ENCODE results near the gene PNPLA8.

The PNPLA8 gene

DNA sequence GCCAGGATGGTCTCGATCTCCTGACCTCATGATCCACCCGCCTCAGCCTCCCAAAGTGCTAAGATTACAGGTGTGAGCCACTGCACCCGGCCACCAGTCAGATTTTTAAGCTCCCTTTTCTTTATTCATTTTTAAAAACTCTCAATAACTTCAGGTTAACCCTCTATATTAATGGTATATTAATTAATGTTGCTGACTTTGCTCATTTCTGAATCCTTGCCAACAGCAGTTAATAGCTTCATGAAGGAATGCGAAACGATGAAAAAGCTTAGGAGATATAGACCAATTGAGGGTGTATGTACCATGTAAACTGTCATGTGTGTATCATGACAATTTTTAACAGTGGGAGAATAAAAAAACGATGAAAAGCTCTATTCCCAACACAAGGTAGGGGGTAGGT, 27.5 kb downstream of the PNPLA8 start:
- H3K9ac ChIP-seq (ENCODE audit: low read length): no peak overlapping the region
- peaks cover 14% of the 10 kb centered on the region for H3K4me1 ChIP-seq (ENCODE audit: control insufficient read depth, insufficient read depth, low read length)
- DNase-seq (ENCODE audit: low read depth): no peak
- no peak overlapping the region for H3K4me3 ChIP-seq (ENCODE audit: low read length)
- no peaks in the 10 kb centered on the region for H3K9me3 ChIP-seq (ENCODE audit: control insufficient read depth, low read length)
- H3K36me3 ChIP-seq (ENCODE audit: control insufficient read depth, insufficient read depth, low read length, severe bottlenecking): peaks cover 66% of the 10 kb centered on the region
- no peaks in the 10 kb centered on the region for H3K27me3 ChIP-seq (replicated peaks; ENCODE audit: control insufficient read depth, insufficient read depth, low read length)

DNA sequence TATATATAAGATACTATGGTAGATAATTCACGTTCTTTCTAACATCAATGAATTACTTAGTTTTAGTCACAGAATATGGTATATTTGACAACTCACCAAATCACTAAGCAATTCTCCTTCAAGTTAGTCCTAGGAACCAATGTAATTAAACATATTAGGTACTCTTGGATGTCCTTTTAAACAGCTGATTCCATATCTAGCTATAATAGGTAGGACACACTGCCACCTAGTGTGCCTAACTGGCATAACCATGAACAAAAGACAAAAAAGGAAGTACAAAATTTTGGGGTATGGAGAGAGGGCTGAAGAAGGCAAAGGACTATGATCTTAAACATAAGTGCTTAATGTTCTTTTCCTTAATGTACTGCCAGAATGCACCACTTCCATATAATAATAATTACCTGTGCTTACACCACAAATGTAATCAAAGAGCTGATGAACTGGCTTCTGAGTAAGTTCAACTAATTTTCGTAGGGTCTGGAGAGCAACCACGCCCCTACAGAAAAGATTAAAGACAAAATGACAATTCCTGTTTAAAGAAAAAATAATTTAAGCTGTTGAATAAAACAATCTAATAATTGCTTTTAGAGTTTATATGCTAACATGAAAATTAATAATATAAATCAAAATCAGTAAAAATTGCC, 28.7 kb downstream of the PNPLA8 start:
- H3K4me3 ChIP-seq (ENCODE audit: low read length): no peak overlapping the region
- no peaks in the 10 kb centered on the region for H3K27me3 ChIP-seq (replicated peaks; ENCODE audit: control insufficient read depth, insufficient read depth, low read length)
- no peaks in the 10 kb centered on the region for H3K9me3 ChIP-seq (ENCODE audit: control insufficient read depth, low read length)
- H3K9ac ChIP-seq (ENCODE audit: low read length): no peak overlapping the region
- H3K36me3 ChIP-seq (ENCODE audit: control insufficient read depth, insufficient read depth, low read length, severe bottlenecking): peaks cover 67% of the 10 kb centered on the region
- DNase-seq (ENCODE audit: low read depth): peak; percentile 83
- H3K4me1 ChIP-seq (ENCODE audit: control insufficient read depth, insufficient read depth, low read length): peaks cover 9% of the 10 kb centered on the region

DNA sequence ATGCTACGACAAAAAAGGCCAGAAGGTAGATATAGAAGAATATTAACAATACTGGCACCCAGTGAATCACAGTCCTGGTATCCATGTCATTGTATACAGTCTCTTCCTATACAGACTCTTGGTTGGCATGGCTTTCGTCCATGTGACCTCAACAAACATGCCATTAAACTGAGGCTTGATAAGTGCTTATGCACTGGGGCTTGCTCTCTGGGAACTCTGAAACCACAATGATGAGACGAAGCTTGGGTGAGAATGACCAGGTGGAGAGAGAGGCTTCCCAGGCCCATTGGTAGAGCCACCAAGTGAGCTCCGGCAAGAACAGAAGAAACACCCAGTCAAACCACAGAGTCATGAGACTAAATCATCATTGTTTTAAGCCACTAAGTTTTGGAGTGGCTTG, 33.2 kb downstream of the PNPLA8 start:
- Histone ChIP-seq H3K27me3 (replicated peaks; ENCODE audit: control insufficient read depth, insufficient read depth, low read length) (no peaks in the 10 kb centered on the region), H3K36me3 (ENCODE audit: control insufficient read depth, insufficient read depth, low read length, severe bottlenecking) (peaks cover 69% of the 10 kb centered on the region), H3K4me3 (ENCODE audit: low read length) (no peak overlapping the region), H3K9ac (ENCODE audit: low read length) (no peak overlapping the region), H3K9me3 (ENCODE audit: control insufficient read depth, low read length) (no peaks in the 10 kb centered on the region), H3K4me1 (ENCODE audit: control insufficient read depth, insufficient read depth, low read length) (no peaks in the 10 kb centered on the region)
- DNase-seq (ENCODE audit: low read depth): no peak

DNA sequence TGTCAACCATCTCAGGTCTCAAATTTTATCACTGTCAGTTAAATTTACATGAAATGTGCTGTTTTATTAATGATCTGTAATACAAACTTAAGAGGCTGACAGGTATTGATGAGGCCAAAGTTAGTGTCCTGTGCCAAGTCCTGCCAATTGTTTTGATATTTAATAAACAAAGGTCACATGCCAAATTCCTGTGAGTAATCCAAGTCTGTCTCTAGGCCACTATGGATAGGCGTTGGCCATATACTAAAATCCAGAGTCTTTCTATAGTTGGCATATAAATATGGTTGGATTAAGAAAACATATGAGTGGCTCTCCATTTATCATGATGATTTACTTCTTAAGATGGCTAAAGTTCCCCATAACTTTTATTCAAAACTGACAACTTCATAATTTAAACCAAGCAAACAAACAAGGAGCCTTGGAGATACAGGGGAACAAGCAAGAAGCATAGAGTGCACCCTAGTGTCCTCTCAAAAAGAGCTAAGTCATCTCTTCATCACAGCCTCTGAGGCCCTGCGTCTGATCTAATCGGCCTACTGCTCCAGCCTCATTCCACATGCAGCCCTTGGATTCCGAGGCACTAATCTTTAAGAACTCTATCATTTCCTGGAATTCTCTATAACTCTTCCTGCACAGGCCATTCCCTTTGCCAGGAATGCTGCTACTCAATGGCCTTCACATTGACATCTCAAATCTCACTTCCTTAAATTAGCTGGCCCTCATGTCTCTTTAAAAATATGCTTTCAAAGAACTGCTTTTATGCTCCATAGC, 37.0 kb downstream of the PNPLA8 start:
- H3K9ac ChIP-seq (ENCODE audit: low read length): no peak overlapping the region
- H3K4me3 ChIP-seq (ENCODE audit: low read length): no peak overlapping the region
- no peak for DNase-seq (ENCODE audit: low read depth)

DNA sequence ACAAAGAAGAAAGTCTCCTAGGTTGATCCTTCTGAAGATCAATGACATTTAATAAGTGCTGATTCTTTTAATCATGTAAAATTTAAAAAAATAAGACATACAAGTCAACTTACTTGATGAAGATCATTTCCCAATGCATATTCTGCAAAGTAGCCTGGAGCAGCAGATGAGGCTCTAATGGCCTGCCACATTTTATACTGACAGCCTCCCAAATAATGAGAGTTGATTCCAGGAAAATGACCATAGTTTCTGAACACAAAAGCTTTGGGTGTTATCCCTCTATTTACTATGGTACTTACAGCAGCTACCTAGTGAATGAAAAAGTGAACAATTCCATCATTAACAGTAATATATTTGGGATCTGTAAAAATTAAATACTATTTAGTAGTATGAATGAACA, 38.3 kb downstream of the PNPLA8 start:
- no peak overlapping the region for H3K4me3 ChIP-seq (ENCODE audit: low read length)
- peaks cover 58% of the 10 kb centered on the region for H3K36me3 ChIP-seq (ENCODE audit: control insufficient read depth, insufficient read depth, low read length, severe bottlenecking)
- no peak for DNase-seq (ENCODE audit: low read depth)
- H3K9ac ChIP-seq (ENCODE audit: low read length): no peak overlapping the region
- H3K4me1 ChIP-seq (ENCODE audit: control insufficient read depth, insufficient read depth, low read length): peaks cover 11% of the 10 kb centered on the region
- H3K9me3 ChIP-seq (ENCODE audit: control insufficient read depth, low read length): no peaks in the 10 kb centered on the region
- no peaks in the 10 kb centered on the region for H3K27me3 ChIP-seq (replicated peaks; ENCODE audit: control insufficient read depth, insufficient read depth, low read length)

More for the DNA sequence above, 37.0 kb downstream of the PNPLA8 start:
- H3K4me1 ChIP-seq (ENCODE audit: control insufficient read depth, insufficient read depth, low read length): peaks cover 11% of the 10 kb centered on the region
- H3K9me3 ChIP-seq (ENCODE audit: control insufficient read depth, low read length): no peaks in the 10 kb centered on the region
- H3K36me3 ChIP-seq (ENCODE audit: control insufficient read depth, insufficient read depth, low read length, severe bottlenecking): peaks cover 57% of the 10 kb centered on the region
- H3K27me3 ChIP-seq (replicated peaks; ENCODE audit: control insufficient read depth, insufficient read depth, low read length): no peaks in the 10 kb centered on the region

DNA sequence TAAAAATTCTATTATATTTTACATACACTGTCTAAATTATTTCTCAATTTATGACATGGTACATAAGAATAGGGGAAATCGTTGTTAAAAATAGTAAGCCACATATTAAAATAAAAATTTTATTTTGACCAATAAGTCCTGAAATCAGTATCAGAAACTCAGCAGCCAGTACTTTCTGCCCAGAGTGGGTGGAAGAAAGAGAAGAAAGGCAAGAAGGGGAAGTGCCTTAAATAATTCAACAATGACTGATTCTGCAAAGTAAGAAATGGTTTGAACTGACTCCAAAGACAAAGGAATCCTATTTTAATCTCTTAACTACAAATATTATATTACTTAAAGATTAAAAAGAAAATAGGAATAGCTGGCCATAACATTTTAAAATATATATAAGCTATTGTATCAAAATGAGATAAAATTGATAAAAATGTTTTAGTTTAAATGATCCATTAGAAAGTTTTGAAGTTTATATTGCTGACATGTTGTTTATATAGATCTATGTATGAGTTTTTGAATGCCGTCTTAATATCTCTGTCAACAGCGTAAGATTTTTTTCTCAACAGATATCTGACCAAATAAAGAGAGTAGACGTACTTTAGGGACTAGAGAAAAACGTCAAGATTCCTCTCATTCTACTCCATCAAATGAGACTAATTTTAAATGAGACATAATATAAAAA, 39.5 kb downstream of the PNPLA8 start:
- no peak overlapping the region for H3K4me3 ChIP-seq (ENCODE audit: low read length)
- H3K9me3 ChIP-seq (ENCODE audit: control insufficient read depth, low read length): no peaks in the 10 kb centered on the region
- DNase-seq (ENCODE audit: low read depth): peak; percentile 58
- H3K27me3 ChIP-seq (replicated peaks; ENCODE audit: control insufficient read depth, insufficient read depth, low read length): no peaks in the 10 kb centered on the region
- H3K36me3 ChIP-seq (ENCODE audit: control insufficient read depth, insufficient read depth, low read length, severe bottlenecking): peaks cover 57% of the 10 kb centered on the region
- peaks cover 11% of the 10 kb centered on the region for H3K4me1 ChIP-seq (ENCODE audit: control insufficient read depth, insufficient read depth, low read length)
- H3K9ac ChIP-seq (ENCODE audit: low read length): no peak overlapping the region

DNA sequence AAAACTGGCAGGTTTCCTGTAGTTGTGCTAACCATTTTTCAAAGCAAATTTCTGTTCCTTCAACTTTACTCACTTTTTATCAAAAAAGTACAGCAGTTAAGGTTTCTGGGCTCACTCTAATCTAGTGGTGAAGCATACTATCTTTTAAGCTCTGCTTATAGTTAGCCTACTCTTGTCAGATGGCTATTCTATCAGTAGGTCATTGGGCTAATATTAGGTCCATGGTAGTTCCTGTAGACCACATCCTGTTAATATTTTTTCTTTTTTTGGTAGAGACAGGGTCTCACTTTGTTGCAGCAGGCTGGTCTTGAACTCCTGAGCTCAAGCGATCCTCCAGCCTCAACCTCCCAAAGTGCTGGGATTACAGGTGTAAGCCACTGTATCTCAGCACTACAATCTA, 41.8 kb downstream of the PNPLA8 start:
- DNase-seq (ENCODE audit: low read depth): no peak
- Histone ChIP-seq H3K27me3 (replicated peaks; ENCODE audit: control insufficient read depth, insufficient read depth, low read length) (no peaks in the 10 kb centered on the region), H3K4me3 (ENCODE audit: low read length) (no peak overlapping the region), H3K36me3 (ENCODE audit: control insufficient read depth, insufficient read depth, low read length, severe bottlenecking) (peaks cover 55% of the 10 kb centered on the region), H3K4me1 (ENCODE audit: control insufficient read depth, insufficient read depth, low read length) (peaks cover 11% of the 10 kb centered on the region), H3K9me3 (ENCODE audit: control insufficient read depth, low read length) (no peaks in the 10 kb centered on the region), H3K9ac (ENCODE audit: low read length) (no peak overlapping the region)

DNA sequence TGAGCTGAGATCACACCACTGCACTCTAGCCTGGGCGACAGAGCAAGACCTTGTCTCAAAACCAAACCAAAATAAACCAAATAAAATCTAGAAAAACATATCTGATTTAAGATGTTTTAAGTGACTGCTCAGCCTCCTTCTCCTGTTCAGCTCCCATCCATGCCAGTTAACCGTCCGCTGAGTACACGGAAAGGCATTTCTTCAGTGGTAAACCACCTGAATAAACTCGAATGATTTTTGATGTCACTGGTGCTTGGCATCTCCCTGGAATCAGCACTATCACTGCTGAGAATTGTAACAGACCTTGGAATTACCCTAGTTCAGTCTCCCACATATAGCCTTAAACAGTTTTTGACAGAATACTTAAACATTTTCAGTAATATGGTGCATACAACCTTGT, 45.6 kb downstream of the PNPLA8 start:
- Histone ChIP-seq H3K9ac (ENCODE audit: low read length) (no peak overlapping the region), H3K4me1 (ENCODE audit: control insufficient read depth, insufficient read depth, low read length) (no peaks in the 10 kb centered on the region), H3K4me3 (ENCODE audit: low read length) (no peak overlapping the region), H3K27me3 (replicated peaks; ENCODE audit: control insufficient read depth, insufficient read depth, low read length) (no peaks in the 10 kb centered on the region), H3K36me3 (ENCODE audit: control insufficient read depth, insufficient read depth, low read length, severe bottlenecking) (peaks cover 61% of the 10 kb centered on the region), H3K9me3 (ENCODE audit: control insufficient read depth, low read length) (no peaks in the 10 kb centered on the region)
- DNase-seq (ENCODE audit: low read depth): no peak

DNA sequence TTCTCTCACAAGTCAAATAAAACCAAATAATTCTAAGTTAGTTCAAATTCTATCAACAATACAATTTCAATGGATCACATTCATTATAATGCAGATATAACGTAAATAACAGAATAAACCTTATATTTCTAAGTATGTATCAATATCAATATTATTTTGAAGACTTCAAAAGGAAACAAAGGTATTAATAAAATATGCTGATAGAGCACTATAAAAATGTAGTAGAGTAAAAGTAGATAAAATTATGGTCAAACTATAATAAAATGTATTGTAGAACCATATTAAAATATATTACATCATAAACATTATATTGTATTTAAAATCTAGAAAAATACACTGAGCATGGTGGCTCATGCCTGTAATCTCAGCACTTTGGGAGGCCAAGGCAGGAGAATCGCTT, 46.2 kb downstream of the PNPLA8 start:
- no peak overlapping the region for H3K9ac ChIP-seq (ENCODE audit: low read length)

DNA sequence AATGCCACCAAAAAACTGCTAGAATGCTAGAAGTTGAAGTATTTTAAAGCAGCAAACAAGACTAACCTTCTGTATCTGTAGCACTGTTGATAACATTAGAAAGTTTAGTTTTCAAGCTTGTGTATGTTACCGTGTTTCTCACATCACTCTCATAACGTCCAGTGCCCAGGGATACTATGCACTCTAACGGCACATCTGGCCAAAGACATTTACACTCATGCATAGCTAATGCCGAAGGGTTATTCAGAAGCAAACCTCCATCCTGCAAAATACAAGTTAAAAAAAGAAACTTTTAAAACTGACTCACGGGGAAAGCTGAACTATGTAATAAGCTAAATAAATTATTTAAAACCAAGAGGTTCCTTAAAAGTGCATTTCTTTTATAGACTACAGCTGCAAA, 46.8 kb downstream of the PNPLA8 start:
- DNase-seq (ENCODE audit: low read depth): no peak
- no peak overlapping the region for H3K4me3 ChIP-seq (ENCODE audit: low read length)
- H3K27me3 ChIP-seq (replicated peaks; ENCODE audit: control insufficient read depth, insufficient read depth, low read length): no peaks in the 10 kb centered on the region
- no peaks in the 10 kb centered on the region for H3K9me3 ChIP-seq (ENCODE audit: control insufficient read depth, low read length)
- no peaks in the 10 kb centered on the region for H3K4me1 ChIP-seq (ENCODE audit: control insufficient read depth, insufficient read depth, low read length)
- no peak overlapping the region for H3K9ac ChIP-seq (ENCODE audit: low read length)
- H3K36me3 ChIP-seq (ENCODE audit: control insufficient read depth, insufficient read depth, low read length, severe bottlenecking): peaks cover 70% of the 10 kb centered on the region

More for the DNA sequence above, 46.2 kb downstream of the PNPLA8 start:
- Histone ChIP-seq H3K4me1 (ENCODE audit: control insufficient read depth, insufficient read depth, low read length) (no peaks in the 10 kb centered on the region), H3K4me3 (ENCODE audit: low read length) (no peak overlapping the region), H3K27me3 (replicated peaks; ENCODE audit: control insufficient read depth, insufficient read depth, low read length) (no peaks in the 10 kb centered on the region), H3K9me3 (ENCODE audit: control insufficient read depth, low read length) (no peaks in the 10 kb centered on the region), H3K36me3 (ENCODE audit: control insufficient read depth, insufficient read depth, low read length, severe bottlenecking) (peaks cover 63% of the 10 kb centered on the region)
- no peak for DNase-seq (ENCODE audit: low read depth)

DNA sequence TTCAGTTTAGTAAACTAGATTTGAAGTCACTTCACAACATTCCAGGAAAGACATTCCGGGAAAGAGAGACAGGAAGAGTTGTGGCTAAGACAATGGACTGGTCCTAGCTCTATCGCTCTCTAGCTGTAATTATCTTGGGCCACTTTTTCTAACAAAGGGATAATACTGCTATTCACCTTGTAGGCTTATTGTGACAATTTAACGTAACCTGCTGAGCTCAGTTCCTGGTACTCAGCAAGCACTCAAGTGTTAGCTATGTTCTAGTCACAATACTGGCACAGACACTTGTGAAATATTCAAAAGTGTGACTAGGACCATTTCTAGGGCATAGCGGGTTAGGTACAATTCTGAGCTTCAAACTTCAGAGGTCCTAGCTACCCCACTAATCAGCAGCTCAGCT, 57.7 kb downstream of the PNPLA8 start:
- Histone ChIP-seq H3K4me1 (ENCODE audit: control insufficient read depth, insufficient read depth, low read length) (peaks cover 14% of the 10 kb centered on the region), H3K27me3 (replicated peaks; ENCODE audit: control insufficient read depth, insufficient read depth, low read length) (no peaks in the 10 kb centered on the region), H3K9ac (ENCODE audit: low read length) (no peak overlapping the region), H3K4me3 (ENCODE audit: low read length) (no peak overlapping the region), H3K36me3 (ENCODE audit: control insufficient read depth, insufficient read depth, low read length, severe bottlenecking) (peaks cover 21% of the 10 kb centered on the region), H3K9me3 (ENCODE audit: control insufficient read depth, low read length) (no peaks in the 10 kb centered on the region)
- no peak for DNase-seq (ENCODE audit: low read depth)

Measured in adipocyte (in vitro differentiated cells).